GM19438 (cell line): ENCODE measurements around the gene VTA1.
"Not testable (repeated sequence)": the region's sequence is repeated elsewhere in the genome, so short reads cannot be mapped to it uniquely, and the experiment has no call there.

ENCODE experiments used
- ATAC-seq: cut with Tn5 transposase; IDR thresholded peaks from one replicate; pipeline ENCODE4 v1.9.1; 2021; ENCODE audit warnings: low read depth; ENCODE audit not compliant: unreplicated experiment

VTA1 gene

GRCh38 chr6:142167071-142167470 lies 20.0 kb downstream of the VTA1 start:
- no peak for ATAC-seq

GRCh38 chr6:142167486-142167885 lies 20.4 kb downstream of the VTA1 start:
- ATAC-seq = no peak

GRCh38 chr6:142171351-142171750 lies 24.3 kb downstream of the VTA1 start:
- no peak for ATAC-seq

- no peak for ATAC-seq
These were observed 25.7 kb downstream of the VTA1 start for GRCh38 chr6:142172758-142173157.

DNA sequence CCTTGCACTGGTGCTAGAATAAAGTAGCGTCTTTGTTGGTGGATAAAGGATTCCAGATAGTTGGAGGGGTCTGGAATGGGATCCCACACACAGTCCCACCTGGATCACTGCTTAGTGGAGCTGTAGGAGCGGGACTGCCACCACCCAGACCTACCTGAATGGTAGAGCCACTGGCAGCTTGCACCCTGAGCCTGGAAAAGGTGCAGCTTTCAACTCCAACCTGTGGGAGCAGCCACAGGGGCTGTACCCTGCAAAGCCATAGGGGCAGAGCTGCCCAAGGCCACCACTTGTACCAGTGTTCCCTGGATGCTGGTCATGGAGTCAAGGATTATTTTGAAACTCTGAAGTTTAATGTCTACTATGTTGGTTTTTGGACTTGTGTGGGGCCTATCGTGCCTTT lies 26.9 kb downstream of the VTA1 start:
- no peak for ATAC-seq

DNA sequence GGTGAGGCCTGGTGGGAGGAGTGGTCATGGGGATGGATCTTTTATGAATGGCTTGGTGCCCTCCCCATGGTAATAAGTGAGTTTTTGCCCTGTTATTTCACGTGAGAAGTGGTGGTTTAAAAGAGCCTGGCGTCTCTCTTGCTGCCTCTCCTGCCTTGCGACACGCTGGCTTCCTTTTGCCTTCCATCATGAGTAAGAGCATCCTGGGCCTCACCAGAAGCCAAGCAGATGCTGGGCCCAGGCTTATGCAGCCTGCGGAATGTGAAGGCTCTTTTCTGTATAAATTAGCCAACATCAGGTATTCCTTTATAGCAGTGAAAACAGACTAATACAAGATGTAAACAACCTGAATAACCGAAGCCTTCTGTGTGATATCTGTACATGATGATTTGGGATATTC lies 27.6 kb downstream of the VTA1 start:
- ATAC-seq = no peak

DNA sequence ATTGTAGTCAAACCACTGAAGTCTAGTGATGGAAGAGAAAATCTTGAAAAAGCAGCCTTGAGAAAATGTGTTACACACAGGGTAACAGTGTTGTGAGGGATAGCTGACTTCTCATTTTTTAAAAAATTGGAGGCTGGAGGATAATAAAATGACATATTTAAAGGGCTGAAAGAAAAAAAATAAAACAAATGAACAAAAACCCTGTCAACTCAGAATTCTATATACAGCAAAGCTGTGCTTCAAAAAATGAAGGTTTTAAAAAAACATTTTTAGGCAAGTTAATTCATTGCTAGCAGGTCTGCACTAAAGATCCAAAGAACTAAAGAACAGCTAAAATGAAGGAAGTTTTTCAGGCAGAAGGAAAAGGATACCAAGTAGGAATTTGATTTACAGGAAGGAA lies 31.1 kb downstream of the VTA1 start:
- ATAC-seq = no peak

DNA sequence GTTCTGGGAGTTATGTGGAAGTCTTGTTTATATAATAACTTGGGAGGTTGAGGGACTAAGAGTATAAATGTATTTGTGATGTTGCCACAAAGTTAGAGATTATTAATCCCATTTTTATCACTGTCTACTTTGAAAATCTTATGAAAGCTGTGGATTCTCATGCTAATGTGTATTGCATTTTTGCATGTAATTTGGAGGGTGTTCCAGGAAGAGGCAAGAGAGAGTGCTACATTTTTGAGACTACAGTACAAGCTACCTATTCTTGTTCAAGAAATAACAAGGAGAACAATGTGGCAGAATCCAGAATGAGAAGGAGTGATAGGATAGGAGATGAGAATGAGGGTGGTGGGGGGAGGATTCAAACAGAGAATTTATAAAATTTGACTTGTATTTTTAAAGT lies 34.9 kb downstream of the VTA1 start:
- ATAC-seq = no peak

GRCh38 chr6:142183351-142183750 lies 36.3 kb downstream of the VTA1 start:
- ATAC-seq = no peak

GRCh38 chr6:142184307-142184706 lies 37.2 kb downstream of the VTA1 start:
- no peak for ATAC-seq

- no peak for ATAC-seq
These were observed 38.6 kb downstream of the VTA1 start for GRCh38 chr6:142185641-142186040.

- no peak for ATAC-seq
These were observed 40.1 kb downstream of the VTA1 start for GRCh38 chr6:142187209-142187608.

- not testable (repeated sequence) for ATAC-seq
These were observed 41.3 kb downstream of the VTA1 start for GRCh38 chr6:142188341-142188740.

DNA sequence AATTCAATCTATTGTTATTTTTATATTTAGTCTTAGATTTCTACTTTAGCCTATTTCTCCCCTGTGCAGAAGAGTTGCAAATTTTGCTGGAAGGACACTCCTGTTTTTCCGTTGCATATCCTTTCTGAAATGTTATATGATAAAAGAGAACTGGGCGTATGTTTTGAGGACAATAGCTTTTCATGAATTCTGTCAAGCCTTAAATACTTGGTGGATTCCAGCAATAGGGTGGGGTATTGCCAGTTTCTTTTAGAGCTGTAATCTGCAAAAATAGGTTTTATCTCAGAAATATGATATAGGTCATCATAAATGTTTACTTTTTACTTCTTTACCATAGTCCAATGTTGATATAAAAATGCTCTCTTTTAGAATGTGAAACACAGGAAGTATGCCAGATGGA lies 42.0 kb downstream of the VTA1 start:
- ATAC-seq = no peak

DNA sequence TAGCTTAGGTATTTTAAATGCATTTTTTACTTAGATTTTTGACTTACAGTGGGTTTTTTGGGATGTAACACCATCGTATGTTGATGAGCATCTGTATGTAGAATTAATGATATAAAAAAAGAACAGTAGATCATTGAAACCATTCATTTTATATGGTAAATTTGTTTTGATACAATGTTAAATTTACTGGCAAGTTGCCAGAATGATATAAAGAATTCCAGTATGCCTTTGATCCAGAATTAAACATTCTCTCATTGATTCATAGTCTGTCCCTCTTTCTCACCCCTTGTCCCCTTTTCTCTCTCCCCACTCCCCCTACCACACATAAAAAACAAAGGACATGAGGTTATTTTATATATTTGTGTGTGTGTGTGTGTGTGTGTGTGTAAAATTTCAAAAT lies 45.3 kb downstream of the VTA1 start:
- ATAC-seq = no peak

GRCh38 chr6:142193621-142194020 lies 46.6 kb downstream of the VTA1 start:
- no peak for ATAC-seq

GRCh38 chr6:142195862-142196541 lies 48.9 kb downstream of the VTA1 start:
- ATAC-seq = no peak

GRCh38 chr6:142200846-142201628 lies 54.0 kb downstream of the VTA1 start:
- no peak for ATAC-seq

GRCh38 chr6:142207265-142207877 lies 60.3 kb downstream of the VTA1 start:
- no peak for ATAC-seq

DNA sequence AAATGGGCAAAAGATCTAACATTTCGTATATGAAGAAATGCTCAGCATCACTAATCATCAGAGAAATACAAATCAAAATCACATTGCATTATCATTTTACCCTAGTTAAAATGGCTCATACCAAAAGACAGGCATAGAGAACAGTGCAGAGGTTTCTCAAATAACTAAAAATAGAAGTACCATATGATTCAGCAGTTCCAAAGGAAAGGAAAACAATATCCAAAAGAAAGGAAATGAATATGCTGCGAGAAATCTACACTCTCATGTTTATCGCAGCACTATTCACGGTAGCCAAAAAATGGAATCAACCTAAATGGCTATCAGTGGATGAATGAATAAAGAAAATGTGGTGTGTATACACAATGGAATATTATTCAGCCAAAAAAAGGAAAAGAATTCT lies 63.5 kb downstream of the VTA1 start:
- no peak for ATAC-seq

- no peak for ATAC-seq
These were observed 66.3 kb downstream of the VTA1 start for GRCh38 chr6:142213402-142213801.

GRCh38 chr6:142218446-142218845 lies 71.4 kb downstream of the VTA1 start:
- no peak for ATAC-seq
